Pancreas (tissue), 10 donors: ENCODE results near the gene WTAP. TPM values are rescaled to one million over a fixed set of nuclear protein-coding genes. Genes with fewer than 3 reads are reported as not detected.
"Not testable (repeated sequence)": the region's sequence is repeated elsewhere in the genome, so short reads cannot be mapped to it uniquely, and the experiment has no call there.

ENCODE experiments used
- ATAC-seq, 4 donors: fragments of 200-7000 bp; cut with Tn5 transposase; one replicate each; pipeline versions ENCODE4 v1.8.0 to v1.9.1; 2020; ENCODE audit warnings: mild to moderate bottlenecking in 4 of 4, moderate library complexity in 4 of 4
- DNase-seq, 6 donors: peaks; one replicate each; pipeline ENCODE4 v3.0.0-alpha.2; 2020
- FAIRE-seq: peaks from 2 replicates; lab custom pipeline; 2012; peaks lifted over from hg19 to GRCh38; lab: Jason Lieb, UNC
- H3K27ac ChIP-seq, 4 donors: fragments of 200-600 bp; sonication (generic); 1 replicate in 3 of 4; 2 replicates in 1 of 4; pipeline versions ENCODE4 v1.5.0 to v1.8.0; 2020
- H3K27me3 ChIP-seq, 4 donors: fragments of 200-600 bp; one replicate each; pipeline ENCODE4 v1.8.0; 2021
- H3K36me3 ChIP-seq, 3 donors: fragments of 200-600 bp; sonication (generic) in 1 of 3; one replicate each; pipeline versions ENCODE4 v1.5.0 to v1.8.0; 2020 to 2021
- H3K4me1 ChIP-seq, 3 donors: fragments of 200-600 bp; one replicate each; pipeline ENCODE4 v1.8.0; 2021
- H3K4me3 ChIP-seq, 4 donors: fragments of 200-600 bp; sonication (generic) in 2 of 4; one replicate each; pipeline versions ENCODE4 v1.5.0 to v1.8.0; 2020 to 2021
- H3K9me3 ChIP-seq, 4 donors: fragments of 200-600 bp; one replicate each; pipeline ENCODE4 v1.8.0; 2021
- CTCF ChIP-seq, 4 donors: fragments of 200-600 bp; sonication (generic) in 3 of 4; IDR thresholded peaks; one replicate each; pipeline versions ENCODE4 v1.5.0 to v1.8.0; 2021; ENCODE audit warnings: antibody characterized with exemption in 4 of 4
- WGBS, 2 donors: extraction: QIAGEN DNeasy Blood & Tissue Kit; methylation state at CpG; one replicate each; pipeline ENCODE4 v1.1.7; 2013; 5-methylcytosine and 5-hydroxymethylcytosine counted together
- intact Hi-C, 3 donors: fragments of 100-400 bp; cut with DNase I; formaldehyde crosslinking; loops; one replicate each; pipeline versions ENCODE4 v1.11.1 to v1.14.2; 2022
- polyA plus RNA-seq, 2 donors: library from polyadenylated mRNA; stranded (reverse); fragments of 200-250 nt; gene quantifications; one replicate each; pipeline ENCODE4 v1.2.3, GENCODE V29; 2013
- total RNA-seq, 6 donors: library from RNA; stranded (reverse); fragmentation: NEBNext Ultra II Directional in 4 of 6; extraction: Animal tissue kit (Norgen Biotek cat#: 25700) in 4 of 6; gene quantifications; one replicate each; pipeline versions ENCODE4 v1.2.1 to v1.2.4, GENCODE V29; 2021 to 2023
- donor health status: healthy with polysubstance abuse.
- donor health status: DM: no; HTN: no; CAD: no; lungs with moderate emphysema.
- donor health status: DM: no; HTN: no; CAD: no.
- donor health status: control.
- donor health status: control.
- donor health status: Bipolar disorder and iron deficiency.
- donor health status: DM: yes; HTN: yes; CAD: no.
- donor health status: DM: no; HTN: no; CAD: no.
- donor health status: DM: no; HTN: no; CAD: no.
- donor health status: DM: yes; HTN: yes; CAD: no.

Gene WTAP
- total and polyA plus RNA-seq, 8 donors, result 35.6 to 85.6 (median 43.3) TPM

GRCh38 chr6:159789377-159790148 is 62.3 kb downstream of the WTAP start, which contains the start of gene TCP1:
Gene TCP1 (minus strand): TSS chr6:159789602. CDS start chr6:159789468, 134 bp downstream.
- ATAC-seq (peak; percentile 83 to 93 (median 88)), DNase-seq (peak; percentile 97 to 99 (median 99)), FAIRE-seq (peak; percentile 96)
- Histone ChIP-seq H3K9me3 (no peaks in the 10 kb centered on the region), H3K4me1 (peaks cover 20 to 40% (median 33%) of the 10 kb centered on the region in 3 donors), H3K27me3 (no peaks in the 10 kb centered on the region), H3K36me3 (peaks cover 0 to 13% (median 9%) of the 10 kb centered on the region in 3 donors), H3K4me3 (peak within 1 kb of the TSS; percentile 94 to 100 (median 96)), H3K27ac (peak within 1 kb of the TSS; percentile 78 to 100 (median 92))
- 0% methylated on average over 59 to 64 of the region's 64 CpGs for WGBS, 2 donors
- no peak for TF ChIP-seq CTCF (IDR thresholded peaks at IDR 0.05)
- intact Hi-C loops, result loop anchor here in 1 of 3 donors (10.0 kb wide), 1 partner anchor 55 kb away; no protein-coding TSS in a partner anchor

- peak; percentile 90 to 96 (median 92) for DNase-seq
- Histone ChIP-seq H3K9me3 (no peaks in the 10 kb centered on the region), H3K4me3 (peak within 1 kb of the TSS; percentile 94 to 100 (median 96)), H3K36me3 (peaks cover 0 to 6% (median 4%) of the 10 kb centered on the region in 3 donors), H3K4me1 (peaks cover 20 to 40% (median 33%) of the 10 kb centered on the region in 3 donors), H3K27me3 (no peaks in the 10 kb centered on the region), H3K27ac (peak within 1 kb of the TSS; percentile 78 to 100 (median 92))
- no peak for FAIRE-seq
- TF ChIP-seq CTCF (IDR thresholded peaks at IDR 0.05), result no peak
- intact Hi-C loops, result no loop called here
- peak; percentile 82 to 92 (median 88) for ATAC-seq
- WGBS, 2 donors, result 0% methylated on average over 56 of the region's 56 CpGs
Measured at GRCh38 chr6:159790149-159790955, 63.0 kb downstream of the WTAP start, which contains the start of gene MRPL18. Gene MRPL18 (plus strand): TSS chr6:159790467. CDS start chr6:159790588, 121 bp downstream.

- Histone ChIP-seq H3K27ac (peak overlapping the region; percentile 78 to 100 (median 92)), H3K4me3 (peak overlapping the region; percentile 37 to 100 (median 78)), H3K4me1 (peaks cover 20 to 40% (median 33%) of the 10 kb centered on the region in 3 donors), H3K27me3 (no peaks in the 10 kb centered on the region), H3K9me3 (no peaks in the 10 kb centered on the region), H3K36me3 (peaks cover 0 to 4% (median 4%) of the 10 kb centered on the region in 3 donors)
- DNase-seq (peak in 4 of 6 donors; percentile 13 to 54 (median 32)), FAIRE-seq (no peak), ATAC-seq (no peak)
- intact Hi-C loops, result no loop called here
- 11 to 14% methylated on average over 18 of the region's 18 CpGs for WGBS, 2 donors
- TF ChIP-seq CTCF (IDR thresholded peaks at IDR 0.05), result no peak
Measured at GRCh38 chr6:159790956-159791598, 63.8 kb downstream of the WTAP start.

- ATAC-seq, H3K27ac ChIP-seq, H3K4me3 ChIP-seq, H3K27me3 ChIP-seq, FAIRE-seq, H3K9me3 ChIP-seq, intact Hi-C loops, DNase-seq: not testable (repeated sequence)
- H3K36me3 ChIP-seq, result peaks cover 0 to 19% (median 8%) of the 10 kb centered on the region in 3 donors
- WGBS, 2 donors, result 77 to 83% methylated on average over 8 of the region's 8 CpGs
- H3K4me1 ChIP-seq, result peaks cover 14 to 23% (median 20%) of the 10 kb centered on the region in 3 donors
Measured at GRCh38 chr6:159794976-159795375, 67.7 kb downstream of the WTAP start.
